Keratinocyte (primary cell): Measurements from ENCODE around the gene ATF6. TPM values are rescaled to one million over a fixed set of nuclear protein-coding genes. Genes with fewer than 3 reads are reported as not detected.

ENCODE experiments used
- DNase-seq: peaks from one replicate; pipeline ENCODE4 v3.0.0-alpha.2; 2011; ENCODE audit warnings: low read depth, missing footprints, low spot score
- FAIRE-seq: peaks from 2 replicates; lab custom pipeline; 2011; peaks lifted over from hg19 to GRCh38; lab: Jason Lieb, UNC
- H2AFZ ChIP-seq: 2 replicates; pipeline ENCODE4 v1.6.0; 2012; ENCODE audit warnings: low read length, control low read depth, inconsistent platforms; ENCODE audit not compliant: control insufficient read depth
- H3K27ac ChIP-seq: 2 replicates; pipeline ENCODE4 v1.5.1; 2011; ENCODE audit warnings: low read length; ENCODE audit not compliant: control insufficient read depth, insufficient read depth
- H3K27me3 ChIP-seq: 3 replicates; pipeline ENCODE4 v1.6.0; 2011; ENCODE audit warnings: low read length; ENCODE audit not compliant: control insufficient read depth, insufficient read depth; ENCODE audit errors: extremely low read depth
- H3K36me3 ChIP-seq, 2 experiments: 2 replicates in 1 of 2; 3 replicates in 1 of 2; pipeline ENCODE4 v1.5.1; 2011; ENCODE audit warnings: low read length in 2 of 2, mild to moderate bottlenecking in 1 of 2; ENCODE audit not compliant: control insufficient read depth in 2 of 2, insufficient read depth in 2 of 2; ENCODE audit errors: extremely low read depth in 1 of 2
- H3K4me1 ChIP-seq: 3 replicates; pipeline ENCODE4 v1.5.1; 2011; ENCODE audit warnings: low read length; ENCODE audit not compliant: control insufficient read depth, insufficient read depth; ENCODE audit errors: extremely low read depth
- H3K4me2 ChIP-seq: 3 replicates; pipeline ENCODE4 v1.6.0; 2011; ENCODE audit warnings: low read depth, low read length; ENCODE audit not compliant: control insufficient read depth, insufficient read depth; ENCODE audit errors: extremely low read depth
- H3K4me3 ChIP-seq, 3 experiments: fragments of 200-600 bp in 1 of 3; sonication (generic) in 1 of 3; 2 replicates in 2 of 3; 3 replicates in 1 of 3; pipeline ENCODE4 v1.5.1; 2011 to 2016; ENCODE audit warnings: low read length in 3 of 3, mild to moderate bottlenecking in 3 of 3, control low read depth in 2 of 3, inconsistent platforms in 1 of 3, low read depth in 1 of 3, mixed read lengths in 1 of 3, mixed run types in 1 of 3, moderate library complexity in 1 of 3; ENCODE audit not compliant: control insufficient read depth in 2 of 3, insufficient read depth in 2 of 3; ENCODE audit errors: extremely low read depth in 1 of 3
- H3K79me2 ChIP-seq: 2 replicates; pipeline ENCODE4 v1.6.0; 2012; ENCODE audit warnings: low read length; ENCODE audit not compliant: control insufficient read depth, insufficient read depth
- H3K9ac ChIP-seq: 3 replicates; pipeline ENCODE4 v1.6.0; 2011; ENCODE audit warnings: low read length; ENCODE audit not compliant: control insufficient read depth, insufficient read depth; ENCODE audit errors: extremely low read depth
- H3K9me1 ChIP-seq: 3 replicates; pipeline ENCODE4 v1.6.0; 2011; ENCODE audit warnings: low read length; ENCODE audit not compliant: control insufficient read depth, insufficient read depth; ENCODE audit errors: extremely low read depth
- H3K9me3 ChIP-seq: 2 replicates; pipeline ENCODE4 v1.5.1; 2012; ENCODE audit warnings: low read depth, low read length; ENCODE audit not compliant: control insufficient read depth
- H4K20me1 ChIP-seq: 3 replicates; pipeline ENCODE4 v1.6.0; 2011; ENCODE audit warnings: low read length; ENCODE audit not compliant: control insufficient read depth, insufficient read depth; ENCODE audit errors: extremely low read depth
- CTCF ChIP-seq, 3 experiments: IDR thresholded peaks in 1 of 3; conservative IDR thresholded peaks in 1 of 3; optimal IDR thresholded peaks in 1 of 3; 2 replicates in 2 of 3; 3 replicates in 1 of 3; pipeline versions ENCODE3 to v1.5.1; 2011; ENCODE audit warnings: low read length in 3 of 3, mild to moderate bottlenecking in 3 of 3, moderate library complexity in 2 of 3, control low read depth in 1 of 3, inconsistent platforms in 1 of 3; ENCODE audit not compliant: insufficient read depth in 2 of 3; ENCODE audit errors: extremely low read depth in 1 of 3
- EZH2 ChIP-seq: IDR thresholded peaks from one replicate; pipeline ENCODE4 v1.6.1; 2012; ENCODE audit warnings: inconsistent platforms, mild to moderate bottlenecking, low read length, moderate library complexity
- dilution Hi-C: fragments of 300-500 bp; cut with MboI; formaldehyde crosslinking; loops from one replicate; pipeline ENCODE4 v1.7.0; 2020; ENCODE audit warnings: low sequenced_read_pairs; ENCODE audit not compliant: extremely low pct_ligation_motif_present
- polyA plus RNA-seq, 5 experiments: library from polyadenylated mRNA; depleted of rRNA in 3 of 5; stranded (reverse) in 3 of 5; stranded (forward) in 1 of 5; unstranded in 1 of 5; fragments of >200 nt; gene quantifications; 1 replicate in 1 of 5; 2 replicates in 3 of 5; 3 replicates in 1 of 5; pipeline versions ENCODE4 v1.2.1 to v1.2.3, GENCODE V29; 2011 to 2012; ENCODE audit warnings: missing spikeins in 2 of 5, low read depth in 1 of 5, low replicate concordance in 1 of 5

The ATF6 gene
- polyA plus RNA-seq, 1 donor (not counting 4 experiments of a cell fraction or from before 2014, with no cell fraction given): 19.7 TPM

GRCh38 chr1:161989108-161989507, 223.0 kb downstream of the ATF6 start:
- H3K4me3 ChIP-seq: no peak overlapping the region
- H3K4me1 ChIP-seq: no peaks in the 10 kb centered on the region
- H3K27me3 ChIP-seq: peaks cover 15% of the 10 kb centered on the region
- no peak overlapping the region for H3K9ac ChIP-seq
- no peak overlapping the region for H3K27ac ChIP-seq
- peak in 1 of 3 experiments; percentile 5 for TF ChIP-seq CTCF (optimal IDR thresholded peaks at IDR 0.05 in 1 of 3, IDR thresholded peaks at IDR 0.05 in 1 of 3, conservative IDR thresholded peaks at IDR 0.05 in 1 of 3; ENCODE audit: extremely low read depth in 1 of 3, insufficient read depth in 2 of 3, low read length in 3 of 3)
- no peak for TF ChIP-seq EZH2
- H3K9me3 ChIP-seq: no peaks in the 10 kb centered on the region
- no peak for DNase-seq
- FAIRE-seq: no peak
- no peak overlapping the region for H2AFZ ChIP-seq
- H4K20me1 ChIP-seq: no peaks in the 10 kb centered on the region
- no peaks in the 10 kb centered on the region for H3K36me3 ChIP-seq
- dilution Hi-C loops: no loop called here
- no peaks in the 10 kb centered on the region for H3K9me1 ChIP-seq
- no peak overlapping the region for H3K4me2 ChIP-seq
- H3K79me2 ChIP-seq: no peaks in the 10 kb centered on the region

- Histone ChIP-seq H3K9ac (no peak overlapping the region), H3K9me1 (no peaks in the 10 kb centered on the region), H3K4me3 (no peak overlapping the region), H3K79me2 (no peaks in the 10 kb centered on the region), H3K9me3 (no peaks in the 10 kb centered on the region), H2AFZ (no peak overlapping the region), H3K36me3 (no peaks in the 10 kb centered on the region), H3K27me3 (peaks cover 22% of the 10 kb centered on the region), H3K27ac (no peak overlapping the region), H3K4me1 (no peaks in the 10 kb centered on the region), H3K4me2 (no peak overlapping the region), H4K20me1 (no peaks in the 10 kb centered on the region)
- DNase-seq (no peak), FAIRE-seq (no peak)
- no peak for TF ChIP-seq EZH2
- TF ChIP-seq CTCF (optimal IDR thresholded peaks at IDR 0.05 in 1 of 3, IDR thresholded peaks at IDR 0.05 in 1 of 3, conservative IDR thresholded peaks at IDR 0.05 in 1 of 3; ENCODE audit: extremely low read depth in 1 of 3, insufficient read depth in 2 of 3, low read length in 3 of 3): no peak
- dilution Hi-C loops: no loop called here
These were observed 223.7 kb downstream of the ATF6 start for GRCh38 chr1:161989786-161990185.
